ENCODE results near the gene KIF22.
"Not testable (repeated sequence)": the region's sequence is repeated elsewhere in the genome, so short reads cannot be mapped to it uniquely, and the experiment has no call there.

KIF22 gene

GRCh38 chr16:29815793-29816693 lies 25.5 kb downstream of the KIF22 start, which contains the start of gene PAGR1:
Gene PAGR1 (plus strand): TSS chr16:29816152. CDS start chr16:29816526, 374 bp downstream.
- peak; percentile 98 for DNase-seq

GRCh38 chr16:29816694-29817441 lies 26.3 kb downstream of the KIF22 start:
- peak; percentile 67 to 79 for DNase-seq

GRCh38 chr16:29818082-29818481 lies 27.5 kb downstream of the KIF22 start:
- DNase-seq = no peak

- no peak for DNase-seq
These were observed 29.0 kb downstream of the KIF22 start for GRCh38 chr16:29819506-29819905.

GRCh38 chr16:29820271-29820701 lies 29.7 kb downstream of the KIF22 start, which contains the start of gene MVP:
Gene MVP (plus strand): TSS chr16:29820462. CDS start chr16:29830550, 10,088 bp downstream.
- DNase-seq = peak; percentile 63 to 66

- DNase-seq = peak; percentile 54 to 60
These were observed 30.4 kb downstream of the KIF22 start for GRCh38 chr16:29820730-29821642.

GRCh38 chr16:29821643-29822115 lies 31.1 kb downstream of the KIF22 start:
- no peak for DNase-seq

GRCh38 chr16:29824589-29825144 lies 34.1 kb downstream of the KIF22 start:
- DNase-seq = no peak

GRCh38 chr16:29825145-29826044 lies 34.8 kb downstream of the KIF22 start:
- peak; percentile 52 to 59 for DNase-seq

GRCh38 chr16:29826342-29826695 lies 35.8 kb downstream of the KIF22 start:
- no peak for DNase-seq

GRCh38 chr16:29830774-29831173 lies 40.2 kb downstream of the KIF22 start:
- DNase-seq = no peak

GRCh38 chr16:29831490-29831889 lies 40.9 kb downstream of the KIF22 start:
- no peak for DNase-seq

GRCh38 chr16:29833219-29833618 lies 42.7 kb downstream of the KIF22 start:
- DNase-seq = not testable (repeated sequence)

- peak in 1 of 2 donors; percentile 47 for DNase-seq
These were observed 43.5 kb downstream of the KIF22 start for GRCh38 chr16:29834079-29834478.

- DNase-seq = no peak
These were observed 45.4 kb downstream of the KIF22 start for GRCh38 chr16:29835926-29836325.

GRCh38 chr16:29836623-29837022 lies 46.1 kb downstream of the KIF22 start:
- no peak for DNase-seq

- no peak for DNase-seq
These were observed 47.3 kb downstream of the KIF22 start for GRCh38 chr16:29837841-29838240.

GRCh38 chr16:29839822-29840221 lies 49.3 kb downstream of the KIF22 start:
- no peak for DNase-seq

GRCh38 chr16:29840240-29840639 lies 49.7 kb downstream of the KIF22 start:
- DNase-seq = no peak

GRCh38 chr16:29841631-29842030 lies 51.1 kb downstream of the KIF22 start:
- no peak for DNase-seq

- no peak for DNase-seq
These were observed 52.3 kb downstream of the KIF22 start for GRCh38 chr16:29842732-29843346.

All from stimulated activated CD4-positive, alpha-beta T cell treated with anti-CD3 and anti-CD28 coated beads, Interleukin-2, amount 100 ng/mL, for 24 hours (primary cell).